HepG2 (cell line): ENCODE results near the gene ANKZF1. TPM values are rescaled to one million over a fixed set of nuclear protein-coding genes. Genes with fewer than 3 reads are reported as not detected.

Experiments
- ARID3A ChIP-seq: IDR thresholded peaks from 2 replicates; pipeline ENCODE4 v1.6.1; 2012; ENCODE audit warnings: low read depth, low read length, improper control_type of control experiment
- ATF5 ChIP-seq: sonication (generic); formaldehyde crosslinking; IDR thresholded peaks from 2 replicates; pipeline ENCODE4 v1.4.0; 2020; ENCODE audit warnings: mild to moderate bottlenecking, low read depth, missing genetic modification reagents
- CBX5 ChIP-seq: sonication (generic); formaldehyde crosslinking; IDR thresholded peaks from 2 replicates; pipeline ENCODE4 v1.4.0; 2020; ENCODE audit warnings: missing genetic modification reagents, borderline replicate concordance
- ESRRA ChIP-seq: sonication (generic); formaldehyde crosslinking; IDR thresholded peaks from 2 replicates; pipeline ENCODE4 v1.5.1; 2020; ENCODE audit warnings: mild to moderate bottlenecking, low read depth, missing genetic modification reagents
- FOXC1 ChIP-seq: sonication (generic); formaldehyde crosslinking; IDR thresholded peaks from 2 replicates; pipeline ENCODE4 v1.8.0; 2022; ENCODE audit warnings: mild to moderate bottlenecking, missing genetic modification reagents, borderline replicate concordance
- HOXA3 ChIP-seq: sonication (generic); formaldehyde crosslinking; IDR thresholded peaks from 2 replicates; pipeline ENCODE4 v1.5.0; 2020; ENCODE audit warnings: missing genetic modification reagents
- JUND ChIP-seq: sonication (generic); formaldehyde crosslinking; IDR thresholded peaks from 2 replicates; pipeline ENCODE4 v1.8.0; 2022; ENCODE audit warnings: mild to moderate bottlenecking, missing genetic modification reagents
- KDM2A ChIP-seq: sonication (generic); formaldehyde crosslinking; IDR thresholded peaks from 2 replicates; pipeline ENCODE4 v1.4.0; 2020; ENCODE audit warnings: low read depth, missing genetic modification reagents, borderline replicate concordance
- KMT2B ChIP-seq: IDR thresholded peaks from 2 replicates; pipeline ENCODE4 v1.6.1; 2016; ENCODE audit warnings: missing genetic modification reagents, missing compliant biosample characterization
- PPARG ChIP-seq: conservative IDR thresholded peaks from 2 replicates; pipeline ENCODE4 v1.6.1; 2016; ENCODE audit warnings: missing biosample characterization, missing genetic modification reagents
- RAD21 ChIP-seq: fragments of 450-650 bp; formaldehyde crosslinking; IDR thresholded peaks from 2 replicates; pipeline ENCODE4 v1.5.0; 2020; ENCODE audit warnings: mild to moderate bottlenecking
- SMAD9 ChIP-seq: sonication (generic); formaldehyde crosslinking; IDR thresholded peaks from 2 replicates; pipeline ENCODE4 v1.5.1; 2020; ENCODE audit warnings: mild to moderate bottlenecking, missing genetic modification reagents
- SNAPC4 ChIP-seq: sonication (generic); formaldehyde crosslinking; IDR thresholded peaks from 2 replicates; pipeline ENCODE4 v1.4.0; 2020; ENCODE audit warnings: mild to moderate bottlenecking, missing genetic modification reagents
- TRIM24 ChIP-seq: sonication (generic); formaldehyde crosslinking; IDR thresholded peaks from 2 replicates; pipeline ENCODE4 v1.8.0; 2022; ENCODE audit warnings: mild to moderate bottlenecking, missing genetic modification reagents
- ZFP36L1 ChIP-seq: sonication (generic); formaldehyde crosslinking; IDR thresholded peaks from 2 replicates; pipeline ENCODE4 v1.8.0; 2022; ENCODE audit warnings: mild to moderate bottlenecking, missing genetic modification reagents, moderate library complexity
- ZNF180 ChIP-seq: sonication (generic); formaldehyde crosslinking; IDR thresholded peaks from 2 replicates; pipeline ENCODE4 v1.4.0; 2020; ENCODE audit warnings: low read depth, missing genetic modification reagents, borderline replicate concordance
- ZNF225 ChIP-seq: sonication (generic); formaldehyde crosslinking; IDR thresholded peaks from 2 replicates; pipeline ENCODE4 v1.4.0; 2020; ENCODE audit warnings: mild to moderate bottlenecking, missing genetic modification reagents
- ZNF549 ChIP-seq: sonication (generic); formaldehyde crosslinking; IDR thresholded peaks from 2 replicates; pipeline ENCODE4 v1.5.0; 2020; ENCODE audit warnings: missing genetic modification reagents
- ZNF550 ChIP-seq: sonication (generic); formaldehyde crosslinking; IDR thresholded peaks from 2 replicates; pipeline ENCODE4 v1.4.0; 2020; ENCODE audit warnings: mild to moderate bottlenecking, missing genetic modification reagents, borderline replicate concordance
- ZNF564 ChIP-seq: sonication (generic); formaldehyde crosslinking; IDR thresholded peaks from 2 replicates; pipeline ENCODE4 v1.8.1; 2023; ENCODE audit warnings: mild to moderate bottlenecking, missing genetic modification reagents
- ZNF747 ChIP-seq: sonication (generic); formaldehyde crosslinking; IDR thresholded peaks from 2 replicates; pipeline ENCODE4 v1.8.1; 2023; ENCODE audit warnings: missing genetic modification reagents, mild to moderate bottlenecking, borderline replicate concordance
- ZNF777 ChIP-seq: sonication (generic); formaldehyde crosslinking; IDR thresholded peaks from 2 replicates; pipeline ENCODE4 v1.4.0; 2020; ENCODE audit warnings: missing genetic modification reagents
- ZNF883 ChIP-seq: sonication (generic); formaldehyde crosslinking; IDR thresholded peaks from 2 replicates; pipeline ENCODE4 v1.5.1; 2020; ENCODE audit warnings: mild to moderate bottlenecking, missing genetic modification reagents; ENCODE audit errors: not compliant biosample characterization
- polyA plus RNA-seq, 8 experiments: library from polyadenylated mRNA; depleted of rRNA in 3 of 8; stranded (reverse) in 7 of 8; unstranded in 1 of 8; fragments of >200 nt; fragmentation: Illumina TruSeq in 4 of 8; extraction: Trizol in 4 of 8; gene quantifications; 2 replicates each; pipeline versions ENCODE4 v1.2.1 to v1.2.3, GENCODE V29; 2011 to 2016; ENCODE audit warnings: low read depth in 4 of 8, missing spikeins in 1 of 8, mixed read lengths in 1 of 8; ENCODE audit not compliant: insufficient read depth in 1 of 8
- total RNA-seq, 5 experiments: library from RNA; depleted of rRNA; stranded (reverse); fragments of >200 nt; fragmentation: Illumina TruSeq; extraction: Trizol; gene quantifications; 2 replicates each; pipeline ENCODE4 v1.2.3, GENCODE V29; 2016; ENCODE audit warnings: low read depth in 1 of 5

Gene ANKZF1
- total and polyA plus RNA-seq, 2 of the 13 experiments (the other 11 are each of a cell fraction or from before 2014, with no cell fraction given), result 25.3 to 128 TPM

- TF ChIP-seq ZNF180 (no peak), ESRRA (CRISPR knock-in tag) (no peak), ZNF564 (CRISPR knock-in tag) (peak; percentile 53; the same call in 1 of the 2 replicates), ZNF883 (CRISPR knock-in tag) (peak; percentile 88), ATF5 (CRISPR knock-in tag) (peak; percentile 80; the same call in 1 of the 2 replicates), PPARG (CRISPR knock-in tag) (no peak), ARID3A (no peak), ZNF549 (CRISPR knock-in tag) (no peak), FOXC1 (peak; percentile 81; the same call in 1 of the 2 replicates), RAD21 (CRISPR knock-in tag) (peak; percentile 73), KMT2B (peak; percentile 86), JUND (no peak), CBX5 (CRISPR knock-in tag) (peak; percentile 76; the same call in 1 of the 2 replicates), ZFP36L1 (CRISPR knock-in tag) (peak; percentile 41; the same call in 1 of the 2 replicates), TRIM24 (CRISPR knock-in tag) (no peak), ZNF777 (no peak; the same call in none of the 2 replicates), ZNF225 (CRISPR knock-in tag) (no peak), SMAD9 (CRISPR knock-in tag) (peak; percentile 53; the same call in 1 of the 2 replicates), ZNF747 (CRISPR knock-in tag) (peak; percentile 68; the same call in 1 of the 2 replicates), KDM2A (CRISPR knock-in tag) (peak; percentile 91), HOXA3 (CRISPR knock-in tag) (peak; percentile 80), ZNF550 (CRISPR knock-in tag) (no peak), SNAPC4 (CRISPR knock-in tag) (no peak)
Measured at GRCh38 chr2:219229305-219230058, at the start of gene ANKZF1, which contains the start of gene ATG9A (continued).
